Measurements from ENCODE around the gene SLC51A. TPM values are rescaled to one million over a fixed set of nuclear protein-coding genes. Genes with fewer than 3 reads are reported as not detected.

SLC51A gene
- total RNA-seq, 1 experiment from 2014 or later, result 6.9 TPM

DNA sequence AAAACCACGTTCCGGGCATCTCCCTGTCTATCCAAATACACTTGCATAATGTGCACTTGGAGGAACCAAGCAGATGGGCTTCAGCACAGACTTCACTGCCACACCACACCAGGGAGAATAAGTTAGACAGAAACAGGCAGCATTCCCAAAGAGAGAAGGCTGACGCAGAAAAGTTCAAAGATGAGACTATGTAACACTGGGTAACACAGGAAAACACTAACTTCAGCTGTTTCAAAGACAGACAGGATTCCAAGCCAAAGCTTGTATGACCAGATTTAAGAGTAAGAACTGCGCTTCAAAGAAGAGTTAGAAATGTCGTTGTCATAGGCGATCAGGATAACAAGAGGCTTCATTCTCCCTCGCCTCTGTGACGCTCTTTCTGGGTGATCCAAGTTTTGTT lies 19.9 kb downstream of the SLC51A start (continued):
- TF ChIP-seq NFYB (CRISPR knock-in tag; conservative IDR thresholded peaks at IDR 0.05; ENCODE audit: low read depth) (no peak), ZNF232 (CRISPR knock-in tag; IDR thresholded peaks at IDR 0.05) (no peak), GTF2I (CRISPR knock-in tag; conservative IDR thresholded peaks at IDR 0.05) (no peak), ZBTB21 (CRISPR knock-in tag; IDR thresholded peaks at IDR 0.05; ENCODE audit: borderline replicate concordance) (no peak), ZNF317 (CRISPR knock-in tag; IDR thresholded peaks at IDR 0.05; ENCODE audit: borderline replicate concordance, low read depth) (no peak), MYBL2 (CRISPR knock-in tag; IDR thresholded peaks at IDR 0.05) (no peak), FOXP1 (CRISPR knock-in tag; IDR thresholded peaks at IDR 0.05; ENCODE audit: borderline replicate concordance) (no peak)
- TF ChIP-seq, protein P1, sequence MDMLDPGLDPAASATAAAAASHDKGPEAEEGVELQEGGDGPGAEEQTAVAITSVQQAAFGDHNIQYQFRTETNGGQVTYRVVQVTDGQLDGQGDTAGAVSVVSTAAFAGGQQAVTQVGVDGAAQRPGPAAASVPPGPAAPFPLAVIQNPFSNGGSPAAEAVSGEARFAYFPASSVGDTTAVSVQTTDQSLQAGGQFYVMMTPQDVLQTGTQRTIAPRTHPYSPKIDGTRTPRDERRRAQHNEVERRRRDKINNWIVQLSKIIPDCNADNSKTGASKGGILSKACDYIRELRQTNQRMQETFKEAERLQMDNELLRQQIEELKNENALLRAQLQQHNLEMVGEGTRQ (CRISPR knock-in tag; IDR thresholded peaks at IDR 0.05), result no peak

DNA sequence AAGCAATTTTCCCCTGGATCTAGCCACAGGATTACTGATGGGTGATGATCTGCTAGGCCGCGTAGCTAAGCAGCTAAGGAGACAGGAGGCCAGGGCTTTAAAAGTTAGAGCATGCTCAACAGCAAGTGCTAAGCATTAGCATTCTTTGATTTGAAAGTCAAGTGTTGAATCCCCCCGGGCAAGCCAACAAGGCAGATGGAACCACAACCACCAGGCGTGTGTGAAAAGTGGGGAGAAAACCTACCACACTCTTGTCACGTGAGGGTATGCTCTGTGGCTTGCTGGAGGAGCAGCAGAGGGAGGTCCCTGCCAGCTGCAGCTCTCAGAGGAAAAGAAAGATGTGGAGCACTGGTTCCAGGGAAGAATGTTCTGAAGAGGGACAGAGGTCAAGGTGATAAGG lies 20.9 kb downstream of the SLC51A start:
- peaks cover 9% of the 10 kb centered on the region for H3K4me1 Mint-ChIP-seq
- H3K27me3 Mint-ChIP-seq (ENCODE audit: low read depth), result no peaks in the 10 kb centered on the region
- H3K27ac Mint-ChIP-seq, result no peak overlapping the region
- CTCF ChIA-PET, result no interaction called here
- no peak for DNase-seq (ENCODE audit: low spot score)
- no peak for TF ChIP-seq OVOL2 (CRISPR knock-in tag; IDR thresholded peaks at IDR 0.05; ENCODE audit: borderline replicate concordance)
- no peak for TF ChIP-seq SOX15 (CRISPR knock-in tag; IDR thresholded peaks at IDR 0.05)
- TF ChIP-seq IRF2 (CRISPR knock-in tag; IDR thresholded peaks at IDR 0.05; ENCODE audit: borderline replicate concordance, low read depth), result no peak
- no peak for TF ChIP-seq SP1 (CRISPR knock-in tag; conservative IDR thresholded peaks at IDR 0.05)
- no peak for TF ChIP-seq ZNF138 (CRISPR knock-in tag; conservative IDR thresholded peaks at IDR 0.05)
- no peak for TF ChIP-seq ZNF671 (CRISPR knock-in tag; IDR thresholded peaks at IDR 0.05)
- TF ChIP-seq MXD4 (CRISPR knock-in tag; IDR thresholded peaks at IDR 0.05; ENCODE audit: borderline replicate concordance), result no peak
- TF ChIP-seq, protein P2, sequence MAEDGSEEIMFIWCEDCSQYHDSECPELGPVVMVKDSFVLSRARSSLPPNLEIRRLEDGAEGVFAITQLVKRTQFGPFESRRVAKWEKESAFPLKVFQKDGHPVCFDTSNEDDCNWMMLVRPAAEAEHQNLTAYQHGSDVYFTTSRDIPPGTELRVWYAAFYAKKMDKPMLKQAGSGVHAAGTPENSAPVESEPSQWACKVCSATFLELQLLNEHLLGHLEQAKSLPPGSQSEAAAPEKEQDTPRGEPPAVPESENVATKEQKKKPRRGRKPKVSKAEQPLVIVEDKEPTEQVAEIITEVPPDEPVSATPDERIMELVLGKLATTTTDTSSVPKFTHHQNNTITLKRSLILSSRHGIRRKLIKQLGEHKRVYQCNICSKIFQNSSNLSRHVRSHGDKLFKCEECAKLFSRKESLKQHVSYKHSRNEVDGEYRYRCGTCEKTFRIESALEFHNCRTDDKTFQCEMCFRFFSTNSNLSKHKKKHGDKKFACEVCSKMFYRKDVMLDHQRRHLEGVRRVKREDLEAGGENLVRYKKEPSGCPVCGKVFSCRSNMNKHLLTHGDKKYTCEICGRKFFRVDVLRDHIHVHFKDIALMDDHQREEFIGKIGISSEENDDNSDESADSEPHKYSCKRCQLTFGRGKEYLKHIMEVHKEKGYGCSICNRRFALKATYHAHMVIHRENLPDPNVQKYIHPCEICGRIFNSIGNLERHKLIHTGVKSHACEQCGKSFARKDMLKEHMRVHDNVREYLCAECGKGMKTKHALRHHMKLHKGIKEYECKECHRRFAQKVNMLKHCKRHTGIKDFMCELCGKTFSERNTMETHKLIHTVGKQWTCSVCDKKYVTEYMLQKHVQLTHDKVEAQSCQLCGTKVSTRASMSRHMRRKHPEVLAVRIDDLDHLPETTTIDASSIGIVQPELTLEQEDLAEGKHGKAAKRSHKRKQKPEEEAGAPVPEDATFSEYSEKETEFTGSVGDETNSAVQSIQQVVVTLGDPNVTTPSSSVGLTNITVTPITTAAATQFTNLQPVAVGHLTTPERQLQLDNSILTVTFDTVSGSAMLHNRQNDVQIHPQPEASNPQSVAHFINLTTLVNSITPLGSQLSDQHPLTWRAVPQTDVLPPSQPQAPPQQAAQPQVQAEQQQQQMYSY (CRISPR knock-in tag; IDR thresholded peaks at IDR 0.05), result no peak
- TF ChIP-seq, protein P3, sequence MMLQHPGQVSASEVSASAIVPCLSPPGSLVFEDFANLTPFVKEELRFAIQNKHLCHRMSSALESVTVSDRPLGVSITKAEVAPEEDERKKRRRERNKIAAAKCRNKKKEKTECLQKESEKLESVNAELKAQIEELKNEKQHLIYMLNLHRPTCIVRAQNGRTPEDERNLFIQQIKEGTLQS (CRISPR knock-in tag; conservative IDR thresholded peaks at IDR 0.05), result no peak
- no peak for TF ChIP-seq RORB (CRISPR knock-in tag; IDR thresholded peaks at IDR 0.05)
- TF ChIP-seq NR2C2 (CRISPR knock-in tag; IDR thresholded peaks at IDR 0.05), result no peak
- TF ChIP-seq, protein P4, sequence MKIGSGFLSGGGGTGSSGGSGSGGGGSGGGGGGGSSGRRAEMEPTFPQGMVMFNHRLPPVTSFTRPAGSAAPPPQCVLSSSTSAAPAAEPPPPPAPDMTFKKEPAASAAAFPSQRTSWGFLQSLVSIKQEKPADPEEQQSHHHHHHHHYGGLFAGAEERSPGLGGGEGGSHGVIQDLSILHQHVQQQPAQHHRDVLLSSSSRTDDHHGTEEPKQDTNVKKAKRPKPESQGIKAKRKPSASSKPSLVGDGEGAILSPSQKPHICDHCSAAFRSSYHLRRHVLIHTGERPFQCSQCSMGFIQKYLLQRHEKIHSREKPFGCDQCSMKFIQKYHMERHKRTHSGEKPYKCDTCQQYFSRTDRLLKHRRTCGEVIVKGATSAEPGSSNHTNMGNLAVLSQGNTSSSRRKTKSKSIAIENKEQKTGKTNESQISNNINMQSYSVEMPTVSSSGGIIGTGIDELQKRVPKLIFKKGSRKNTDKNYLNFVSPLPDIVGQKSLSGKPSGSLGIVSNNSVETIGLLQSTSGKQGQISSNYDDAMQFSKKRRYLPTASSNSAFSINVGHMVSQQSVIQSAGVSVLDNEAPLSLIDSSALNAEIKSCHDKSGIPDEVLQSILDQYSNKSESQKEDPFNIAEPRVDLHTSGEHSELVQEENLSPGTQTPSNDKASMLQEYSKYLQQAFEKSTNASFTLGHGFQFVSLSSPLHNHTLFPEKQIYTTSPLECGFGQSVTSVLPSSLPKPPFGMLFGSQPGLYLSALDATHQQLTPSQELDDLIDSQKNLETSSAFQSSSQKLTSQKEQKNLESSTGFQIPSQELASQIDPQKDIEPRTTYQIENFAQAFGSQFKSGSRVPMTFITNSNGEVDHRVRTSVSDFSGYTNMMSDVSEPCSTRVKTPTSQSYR (CRISPR knock-in tag; IDR thresholded peaks at IDR 0.05), result no peak
- TF ChIP-seq, protein P5, sequence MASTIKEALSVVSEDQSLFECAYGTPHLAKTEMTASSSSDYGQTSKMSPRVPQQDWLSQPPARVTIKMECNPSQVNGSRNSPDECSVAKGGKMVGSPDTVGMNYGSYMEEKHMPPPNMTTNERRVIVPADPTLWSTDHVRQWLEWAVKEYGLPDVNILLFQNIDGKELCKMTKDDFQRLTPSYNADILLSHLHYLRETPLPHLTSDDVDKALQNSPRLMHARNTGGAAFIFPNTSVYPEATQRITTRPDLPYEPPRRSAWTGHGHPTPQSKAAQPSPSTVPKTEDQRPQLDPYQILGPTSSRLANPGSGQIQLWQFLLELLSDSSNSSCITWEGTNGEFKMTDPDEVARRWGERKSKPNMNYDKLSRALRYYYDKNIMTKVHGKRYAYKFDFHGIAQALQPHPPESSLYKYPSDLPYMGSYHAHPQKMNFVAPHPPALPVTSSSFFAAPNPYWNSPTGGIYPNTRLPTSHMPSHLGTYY (CRISPR knock-in tag; IDR thresholded peaks at IDR 0.05), result no peak
- TF ChIP-seq, protein P6, sequence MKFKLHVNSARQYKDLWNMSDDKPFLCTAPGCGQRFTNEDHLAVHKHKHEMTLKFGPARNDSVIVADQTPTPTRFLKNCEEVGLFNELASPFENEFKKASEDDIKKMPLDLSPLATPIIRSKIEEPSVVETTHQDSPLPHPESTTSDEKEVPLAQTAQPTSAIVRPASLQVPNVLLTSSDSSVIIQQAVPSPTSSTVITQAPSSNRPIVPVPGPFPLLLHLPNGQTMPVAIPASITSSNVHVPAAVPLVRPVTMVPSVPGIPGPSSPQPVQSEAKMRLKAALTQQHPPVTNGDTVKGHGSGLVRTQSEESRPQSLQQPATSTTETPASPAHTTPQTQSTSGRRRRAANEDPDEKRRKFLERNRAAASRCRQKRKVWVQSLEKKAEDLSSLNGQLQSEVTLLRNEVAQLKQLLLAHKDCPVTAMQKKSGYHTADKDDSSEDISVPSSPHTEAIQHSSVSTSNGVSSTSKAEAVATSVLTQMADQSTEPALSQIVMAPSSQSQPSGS (CRISPR knock-in tag; IDR thresholded peaks at IDR 0.05; ENCODE audit: borderline replicate concordance, low read depth), result no peak
- no peak for TF ChIP-seq EMX1 (CRISPR knock-in tag; IDR thresholded peaks at IDR 0.05)
- no peak for TF ChIP-seq KAT7 (CRISPR knock-in tag; IDR thresholded peaks at IDR 0.05; ENCODE audit: borderline replicate concordance)
- no peak for TF ChIP-seq ELF4 (CRISPR knock-in tag; IDR thresholded peaks at IDR 0.05; ENCODE audit: low read depth)
- POLR2A ChIA-PET, result no interaction called here
- H3K9me3 Mint-ChIP-seq, result no peaks in the 10 kb centered on the region
- no peak overlapping the region for H3K4me3 Mint-ChIP-seq
- peaks cover 10% of the 10 kb centered on the region for H3K36me3 Mint-ChIP-seq
- ATAC-seq, result no peak
